HG03439 (cell line): ENCODE results near the gene OBSCN.

Experiments used
- ATAC-seq: cut with Tn5 transposase; IDR thresholded peaks from one replicate; pipeline ENCODE4 v1.9.1; 2021; ENCODE audit warnings: mild to moderate bottlenecking, moderate library complexity; ENCODE audit not compliant: unreplicated experiment

The OBSCN gene

DNA sequence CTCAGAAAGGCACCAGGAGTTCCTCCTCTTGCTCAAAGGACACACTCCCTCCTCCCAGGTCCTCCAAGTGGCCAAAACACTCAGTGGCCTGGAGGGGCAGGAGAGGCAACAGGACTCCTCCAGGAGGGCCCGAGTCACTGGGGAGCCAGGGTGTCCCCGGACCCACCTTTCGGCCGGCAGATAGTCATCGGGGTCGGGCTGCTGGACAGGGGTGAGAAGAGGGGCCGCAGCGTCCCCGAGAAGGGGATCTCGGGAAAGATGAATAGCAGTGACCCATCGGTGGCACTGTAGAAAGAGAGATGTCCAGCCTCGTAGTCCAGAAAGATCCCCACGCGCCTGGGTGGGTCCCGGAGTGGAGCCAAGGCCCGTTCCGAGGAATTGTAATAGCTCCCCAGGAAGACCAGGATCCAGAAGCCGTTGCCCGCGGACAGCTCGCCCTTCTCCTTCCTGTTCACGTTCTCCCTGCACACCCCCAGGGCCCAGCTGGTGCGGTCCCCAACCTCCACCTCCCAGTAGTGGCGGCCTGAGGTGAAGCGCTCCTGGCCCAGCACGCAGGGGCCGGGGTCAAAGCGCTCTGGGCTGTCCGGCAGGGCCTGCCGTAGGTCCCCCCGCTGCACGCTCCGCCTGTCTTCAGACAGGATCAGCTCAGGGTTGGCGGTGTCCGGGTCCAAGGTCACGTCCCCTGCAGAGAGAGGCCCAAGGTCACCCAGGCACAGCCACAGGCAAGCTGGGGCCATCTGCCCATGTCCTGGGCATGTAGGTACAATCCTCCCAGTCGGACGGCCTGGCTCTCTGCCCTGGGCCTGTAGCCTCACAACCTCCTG is 186.9 kb downstream of the OBSCN start:
- ATAC-seq = no peak

- ATAC-seq = no peak
These were observed 189.2 kb downstream of the OBSCN start for GRCh38 chr1:228396770-228397662.

GRCh38 chr1:228397966-228398365 is 190.1 kb downstream of the OBSCN start:
- no peak for ATAC-seq

DNA sequence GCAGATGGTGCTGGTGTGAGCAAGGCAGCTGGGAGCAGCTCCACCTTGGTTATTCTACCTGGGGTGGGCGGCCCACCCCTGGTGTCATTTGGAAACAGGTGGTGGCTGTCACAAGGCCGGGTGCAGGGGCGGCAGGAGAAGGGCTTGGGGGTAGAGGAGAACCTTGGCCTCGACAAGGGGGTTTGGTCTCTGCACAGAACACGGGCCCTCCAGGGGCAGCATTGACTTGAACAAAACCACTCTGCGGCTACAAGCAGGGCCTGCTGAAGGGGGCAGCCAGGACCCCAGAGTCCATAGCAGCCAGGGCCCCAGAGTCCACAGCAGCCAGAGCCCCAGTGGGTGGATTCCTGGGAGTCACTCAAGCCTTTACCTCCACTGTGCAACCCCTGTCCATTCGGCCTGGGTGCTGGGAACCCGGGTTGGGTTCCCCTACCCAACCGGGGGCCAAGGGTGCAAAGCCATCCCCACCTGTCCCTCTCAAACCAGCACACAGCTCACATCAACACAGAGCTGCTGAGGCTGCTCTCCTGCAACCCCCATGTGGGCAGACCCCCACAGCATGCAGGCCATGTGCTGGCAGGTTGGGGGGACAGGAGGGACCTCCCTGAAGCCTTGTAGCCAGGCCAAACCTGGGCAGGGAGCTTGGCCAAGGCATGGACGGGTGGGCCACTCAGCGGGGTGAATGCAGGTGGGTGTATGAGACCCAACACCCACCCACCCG is 191.1 kb downstream of the OBSCN start:
- ATAC-seq = no peak

DNA sequence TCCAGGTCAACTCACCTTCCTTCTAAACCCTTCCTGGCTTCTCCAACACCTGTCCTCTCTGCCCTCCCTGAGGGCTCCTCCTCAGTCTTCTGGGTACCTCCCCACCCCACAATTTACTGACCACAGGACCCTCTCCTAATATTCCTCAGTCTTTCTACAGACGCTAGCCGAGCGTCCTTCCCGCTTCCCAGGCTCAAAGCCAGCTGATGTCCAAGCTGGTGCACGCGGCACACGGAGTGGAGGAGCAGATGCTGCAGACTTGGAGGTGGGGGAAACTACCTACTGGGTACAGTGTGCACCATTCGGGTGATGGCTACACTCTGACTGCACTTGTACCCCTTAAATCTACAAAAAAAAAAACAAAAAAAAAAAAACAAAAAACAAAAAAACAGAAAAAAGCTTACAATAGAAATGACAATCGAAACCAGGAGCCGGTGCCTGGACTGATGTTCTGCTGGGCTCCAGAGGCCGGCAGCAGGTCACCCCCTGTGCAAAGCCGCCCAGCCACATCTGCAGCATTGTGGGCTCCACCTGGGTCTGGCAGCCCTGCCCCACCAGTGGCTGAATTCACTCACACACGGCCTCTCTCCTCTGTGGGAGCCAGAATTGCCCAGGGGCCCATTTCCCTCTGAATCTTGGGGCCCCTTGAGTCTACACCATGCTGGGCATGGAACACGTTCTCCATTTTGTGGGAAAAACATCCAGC is 191.8 kb downstream of the OBSCN start:
- ATAC-seq = no peak

DNA sequence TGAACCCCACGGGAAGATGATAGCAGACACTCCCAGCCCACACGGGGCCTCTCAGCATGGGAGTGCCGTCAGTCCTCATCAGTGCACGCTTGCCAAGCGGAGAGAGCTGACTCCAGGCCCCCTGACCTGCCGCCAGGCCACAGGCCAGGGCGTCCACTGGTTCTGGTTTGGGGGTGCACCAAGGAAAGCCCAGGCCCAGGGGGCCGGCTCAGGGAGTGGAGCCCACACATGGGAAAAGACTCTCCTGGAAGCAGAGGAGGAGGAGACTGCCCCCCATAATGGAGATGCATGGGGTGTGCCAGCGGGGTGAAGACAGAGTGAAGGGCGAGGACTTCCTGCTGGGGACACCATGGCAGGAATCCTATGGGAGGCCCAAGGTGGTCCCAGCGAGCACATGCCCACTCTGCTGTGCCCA is 192.4 kb downstream of the OBSCN start:
- no peak for ATAC-seq

DNA sequence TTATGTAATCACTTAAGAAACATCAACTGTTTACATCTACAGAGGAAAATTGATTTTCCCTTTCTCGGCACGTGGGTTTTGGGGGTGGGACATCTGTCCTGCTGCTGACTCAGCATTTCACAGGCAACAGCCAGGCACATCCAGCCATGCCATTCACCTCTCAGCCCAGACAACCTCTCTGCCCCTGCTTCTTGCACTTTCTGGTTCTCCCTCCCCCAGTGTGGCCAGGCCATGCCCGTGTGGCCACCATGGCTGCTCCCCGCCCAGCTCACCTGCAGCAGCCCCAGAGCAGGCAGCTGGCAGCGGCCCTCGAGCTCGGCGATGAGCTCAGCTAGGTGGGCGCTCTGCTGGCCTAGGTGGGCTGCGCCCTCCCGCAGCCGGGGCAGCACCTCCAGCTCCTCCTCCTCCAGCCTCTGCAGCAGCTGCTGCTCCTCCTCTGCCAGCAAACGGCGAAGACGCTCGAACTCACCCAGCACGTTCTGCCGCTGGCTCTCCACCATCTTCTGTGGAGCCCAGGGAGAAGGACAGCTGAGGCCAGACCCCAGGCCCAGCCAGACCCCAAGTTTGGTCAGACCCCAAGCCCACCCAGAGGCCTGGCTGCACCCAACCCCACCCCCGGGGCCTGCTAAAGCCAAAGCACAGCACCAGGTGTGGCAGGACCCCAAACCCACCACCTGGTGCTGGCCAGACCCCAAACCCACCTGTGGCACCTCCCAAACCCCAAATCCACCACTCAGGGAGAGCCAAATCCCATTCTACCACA is 193.0 kb downstream of the OBSCN start:
- no peak for ATAC-seq

GRCh38 chr1:228401782-228402640 is 194.2 kb downstream of the OBSCN start:
- ATAC-seq = no peak

GRCh38 chr1:228402641-228403025 is 194.8 kb downstream of the OBSCN start:
- ATAC-seq = no peak

DNA sequence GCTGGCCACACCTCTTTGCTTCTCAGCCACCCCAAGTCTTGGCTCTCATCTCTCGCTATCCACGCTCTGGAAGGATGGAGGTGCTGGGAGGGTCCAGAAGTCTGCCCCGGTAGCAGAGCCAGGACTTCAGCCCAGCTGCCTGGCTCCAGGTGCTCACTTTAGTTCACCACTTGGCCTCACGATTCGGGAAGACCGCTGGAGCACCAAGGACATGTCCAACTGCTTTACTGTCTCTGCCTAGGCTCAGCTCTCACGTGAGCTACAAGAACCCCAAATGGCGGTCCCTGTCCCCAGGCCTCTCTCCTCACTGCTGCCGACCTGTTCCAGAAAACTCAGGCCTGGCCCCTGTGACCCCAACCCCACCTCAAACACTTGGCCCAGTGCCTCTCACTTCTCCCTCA is 195.4 kb downstream of the OBSCN start:
- ATAC-seq = no peak

- ATAC-seq = no peak
These were observed 196.4 kb downstream of the OBSCN start for GRCh38 chr1:228404107-228404720.

DNA sequence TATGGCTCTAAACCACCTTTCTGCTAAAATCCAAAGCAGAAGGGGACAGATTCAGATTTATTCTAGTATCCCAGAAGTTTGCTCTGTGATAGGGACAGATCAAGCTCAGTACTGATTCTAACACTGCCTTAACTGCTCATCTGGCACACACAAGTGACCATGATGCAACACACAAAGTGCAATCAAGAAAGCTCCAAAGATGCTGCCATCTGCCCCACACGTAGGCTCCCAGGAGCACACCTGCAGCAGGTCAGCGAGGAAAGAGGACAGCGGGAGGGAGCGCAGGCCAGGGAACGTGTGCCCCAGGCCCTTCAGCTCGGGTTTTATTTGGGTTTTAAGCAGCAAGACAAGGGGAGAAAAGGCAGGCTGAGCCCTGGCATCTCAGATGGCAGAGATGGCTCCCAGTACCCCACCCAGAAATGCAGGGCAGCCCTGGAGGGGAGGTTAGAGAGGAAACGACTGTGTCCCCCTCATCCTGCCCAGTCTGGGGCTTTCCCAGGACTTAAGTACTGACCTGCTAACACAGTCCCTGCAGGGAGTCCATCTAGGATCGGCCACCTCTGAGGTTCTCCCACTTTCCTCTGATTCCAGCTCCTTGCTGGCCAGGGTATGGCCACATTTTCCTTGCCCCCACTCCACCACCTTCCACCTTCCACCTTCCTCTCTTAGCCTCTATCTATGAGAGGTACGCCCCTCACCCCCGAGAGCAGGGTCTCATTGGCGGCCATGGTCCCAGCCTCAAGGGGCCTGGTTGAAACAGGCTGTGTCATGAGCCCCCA is 197.5 kb downstream of the OBSCN start:
- no peak for ATAC-seq

DNA sequence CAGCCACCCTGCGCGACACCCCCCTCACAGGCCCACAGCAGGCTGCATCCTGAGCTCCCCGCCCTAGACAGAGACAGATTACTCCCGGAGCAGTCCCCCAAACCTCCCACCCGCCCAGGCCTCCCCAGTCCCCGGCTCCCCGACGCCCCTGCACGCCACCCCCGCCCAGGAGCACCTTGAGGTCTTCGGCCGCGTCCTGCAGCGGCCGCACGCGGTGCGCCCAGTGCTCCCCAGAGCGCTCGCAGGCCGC is 198.1 kb downstream of the OBSCN start:
- ATAC-seq = no peak

DNA sequence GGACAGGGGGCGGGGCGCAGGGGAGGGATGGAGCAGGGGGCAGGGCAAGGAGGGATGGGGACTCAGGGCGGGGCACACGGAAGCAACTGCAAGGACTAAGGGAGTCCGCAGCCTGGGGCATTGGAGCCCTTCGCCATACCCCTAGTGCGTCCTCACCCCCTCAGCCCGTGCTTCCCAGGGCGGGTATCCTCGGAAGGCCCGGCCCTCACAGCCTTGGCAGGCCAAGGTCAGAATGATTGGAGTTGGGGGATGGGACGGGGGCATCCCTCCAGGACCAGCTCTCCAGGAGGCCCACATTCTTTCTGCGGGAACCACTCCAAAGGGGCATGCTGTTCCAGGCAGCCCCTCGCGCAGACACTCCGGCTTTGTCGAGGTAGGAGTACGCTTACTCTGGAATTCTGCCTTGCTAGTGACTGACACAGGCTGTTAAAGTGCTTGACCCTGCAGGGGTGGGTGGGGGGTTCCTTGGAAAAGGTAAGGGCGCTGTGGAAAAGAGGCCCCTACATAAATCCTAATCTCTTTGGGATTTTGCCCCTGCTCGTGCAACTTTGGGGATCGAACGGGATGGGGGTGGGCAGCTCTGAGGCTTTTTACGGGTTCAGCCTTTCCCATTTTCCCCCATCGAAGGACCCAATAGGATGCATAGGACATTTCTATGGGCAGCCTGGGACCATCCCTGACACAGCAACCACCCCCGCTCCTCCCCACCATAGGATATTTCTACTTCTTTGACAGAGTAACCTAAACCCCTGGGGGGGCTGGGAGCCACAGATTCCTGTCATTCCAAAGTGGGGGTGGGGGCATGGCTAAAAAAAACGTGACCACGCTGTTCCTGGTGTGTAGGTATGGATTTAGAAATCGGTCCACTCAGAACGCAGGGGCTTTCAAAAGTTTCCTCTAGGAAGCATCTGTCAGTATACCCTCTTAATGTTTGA is 199.5 kb downstream of the OBSCN start:
- ATAC-seq = no peak

DNA sequence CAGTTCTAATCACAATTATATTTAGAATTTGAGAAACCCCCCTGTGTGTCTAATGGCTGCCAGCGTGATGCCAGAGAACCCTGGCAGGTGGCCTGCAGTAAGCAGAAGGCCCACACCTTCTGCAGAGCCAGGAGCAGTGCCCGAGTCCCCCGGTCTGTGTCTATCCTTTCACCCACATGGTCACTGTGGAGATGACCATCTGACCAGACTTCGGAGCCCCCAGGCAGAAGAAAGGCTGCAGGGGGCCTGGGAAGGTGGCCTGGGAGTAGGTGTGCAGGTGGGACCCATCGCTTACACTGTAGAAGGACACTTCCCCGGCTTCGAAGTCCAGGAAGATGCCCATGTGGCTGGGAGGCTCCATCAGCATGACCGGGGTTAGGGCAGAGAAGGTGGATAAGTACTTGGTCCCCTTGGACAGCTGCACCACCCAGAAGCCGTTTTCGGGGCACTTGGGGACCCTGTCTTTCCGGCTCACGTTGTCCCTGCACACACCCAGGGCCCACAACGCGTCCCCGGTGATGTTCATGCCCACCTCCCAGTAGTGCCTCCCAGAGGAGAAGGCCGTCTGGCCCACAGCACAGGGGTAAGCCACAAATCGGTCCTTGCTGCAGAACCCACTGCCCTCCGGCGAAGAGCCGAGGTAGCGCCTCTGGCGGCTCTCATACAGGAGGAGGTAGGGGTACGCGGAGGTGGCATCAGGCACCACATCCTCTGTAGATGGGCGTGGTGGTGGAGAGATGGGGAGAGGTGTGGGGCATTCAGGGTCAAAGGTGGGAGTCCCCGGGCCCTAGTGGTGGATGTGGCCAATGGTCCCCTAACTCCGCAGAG is 200.4 kb downstream of the OBSCN start:
- no peak for ATAC-seq
